CD4-positive, alpha-beta T cell treated with Interferon gamma for 1 hour (primary cell): Measurements from ENCODE around the gene PMPCA.

ENCODE experiments used
- DNase-seq: peaks from one replicate; pipeline ENCODE4 v3.0.0-alpha.2; 2020

The PMPCA gene

GRCh38 chr9:136374183-136374575 is 36.3 kb upstream of the PMPCA start:
- no peak for DNase-seq

GRCh38 chr9:136375096-136375495 is 35.4 kb upstream of the PMPCA start:
- DNase-seq: no peak

GRCh38 chr9:136376457-136376856 is 34.0 kb upstream of the PMPCA start:
- DNase-seq: no peak

GRCh38 chr9:136377341-136378169 is 32.9 kb upstream of the PMPCA start:
- no peak for DNase-seq

- no peak for DNase-seq
Measured at GRCh38 chr9:136378170-136379002, 32.1 kb upstream of the PMPCA start.

- no peak for DNase-seq
Measured at GRCh38 chr9:136379003-136379287, 31.5 kb upstream of the PMPCA start.

GRCh38 chr9:136379401-136379800 is 31.1 kb upstream of the PMPCA start:
- no peak for DNase-seq

GRCh38 chr9:136379891-136380290 is 30.6 kb upstream of the PMPCA start:
- DNase-seq: no peak

GRCh38 chr9:136380381-136380780 is 30.1 kb upstream of the PMPCA start:
- DNase-seq: no peak

- DNase-seq: no peak
Measured at GRCh38 chr9:136381311-136381710, 29.1 kb upstream of the PMPCA start.

GRCh38 chr9:136381966-136382513 is 28.4 kb upstream of the PMPCA start:
- no peak for DNase-seq

GRCh38 chr9:136383436-136383835 is 27.0 kb upstream of the PMPCA start:
- no peak for DNase-seq

- no peak for DNase-seq
Measured at GRCh38 chr9:136385015-136385414, 25.4 kb upstream of the PMPCA start.

GRCh38 chr9:136386018-136386417 is 24.4 kb upstream of the PMPCA start:
- DNase-seq: no peak

- DNase-seq: no peak
Measured at GRCh38 chr9:136387217-136387616, 23.2 kb upstream of the PMPCA start.

- DNase-seq: no peak
Measured at GRCh38 chr9:136389396-136389795, 21.1 kb upstream of the PMPCA start.

GRCh38 chr9:136391737-136392537 is 18.5 kb upstream of the PMPCA start:
- DNase-seq: no peak

- DNase-seq: no peak
Measured at GRCh38 chr9:136392538-136393449, 17.7 kb upstream of the PMPCA start.

GRCh38 chr9:136393531-136393930 is 16.9 kb upstream of the PMPCA start:
- no peak for DNase-seq

- DNase-seq: no peak
Measured at GRCh38 chr9:136394312-136395019, 16.0 kb upstream of the PMPCA start.

- DNase-seq: no peak
Measured at GRCh38 chr9:136395020-136395340, 15.5 kb upstream of the PMPCA start.
